Left lung (tissue), 10 donors: ENCODE measurements around the gene MST1R. TPM values are rescaled to one million over a fixed set of nuclear protein-coding genes. Genes with fewer than 3 reads are reported as not detected.

Experiments used
- ATAC-seq: fragments of 200-7000 bp; cut with Tn5 transposase; one replicate; pipeline ENCODE4 v1.9.1; 2020; ENCODE audit warnings: moderate library complexity
- DNase-seq, 4 donors: peaks; one replicate each; pipeline ENCODE4 v3.0.0-alpha.2; 2013 to 2020
- H3K27ac ChIP-seq, 2 donors: fragments of 200-600 bp; sonication (generic) in 1 of 2; one replicate each; pipeline versions ENCODE4 v1.5.0 to v1.8.0; 2020 to 2021
- H3K27me3 ChIP-seq, 2 donors: fragments of 200-600 bp; sonication (generic) in 1 of 2; one replicate each; pipeline versions ENCODE4 v1.5.0 to v1.8.0; 2020 to 2021
- H3K36me3 ChIP-seq, 2 donors: fragments of 200-600 bp; sonication (generic) in 1 of 2; one replicate each; pipeline versions ENCODE4 v1.5.0 to v1.8.0; 2020 to 2021
- H3K4me1 ChIP-seq, 2 donors: fragments of 200-600 bp; one replicate each; pipeline ENCODE4 v1.8.0; 2021
- H3K4me3 ChIP-seq, 2 donors: fragments of 200-600 bp; sonication (generic) in 1 of 2; one replicate each; pipeline versions ENCODE4 v1.5.0 to v1.8.0; 2020 to 2021; ENCODE audit warnings: mild to moderate bottlenecking in 1 of 2
- H3K9me3 ChIP-seq, 2 donors: fragments of 200-600 bp; sonication (generic) in 1 of 2; one replicate each; pipeline versions ENCODE4 v1.5.0 to v1.8.0; 2020 to 2021
- CTCF ChIP-seq, 2 donors: fragments of 200-600 bp; sonication (generic) in 1 of 2; IDR thresholded peaks; one replicate each; pipeline versions ENCODE4 v1.5.0 to v1.8.0; 2021; ENCODE audit warnings: antibody characterized with exemption in 2 of 2
- intact Hi-C, 2 donors: fragments of 100-400 bp; cut with DNase I; formaldehyde crosslinking; loops; one replicate each; pipeline versions ENCODE4 v1.11.2 to v1.14.2; 2022
- polyA plus RNA-seq, 6 donors: library from polyadenylated mRNA; unstranded; fragments of 120-200 nt; gene quantifications; one replicate each; pipeline ENCODE4 v1.2.1, GENCODE V29; 2013; ENCODE audit not compliant: insufficient read length in 6 of 6
- total RNA-seq, 2 donors: library from RNA; stranded (reverse); fragmentation: NEBNext Ultra II Directional; extraction: Animal tissue kit (Norgen Biotek cat#: 25700); gene quantifications; one replicate each; pipeline ENCODE4 v1.2.1, GENCODE V29; 2021
- donor health status: DM: no; HTN: yes; CAD: no.
- donor health status: DM: no; HTN: no; CAD: no.

MST1R gene
- total and polyA plus RNA-seq, 8 donors, result 6.0 to 54.7 (median 9.1) TPM

- H3K36me3 ChIP-seq, result no peaks in the 10 kb centered on the region
- H3K9me3 ChIP-seq, result no peaks in the 10 kb centered on the region
- peak within 1 kb of the TSS in 1 of 2 donors; percentile 29 for H3K4me3 ChIP-seq
- DNase-seq (peak in 1 of 4 donors; percentile 83), ATAC-seq (peak; percentile 16)
- TF ChIP-seq CTCF (IDR thresholded peaks at IDR 0.05), result no peak
- H3K4me1 ChIP-seq, result peaks cover 0 to 12% of the 10 kb centered on the region in 2 donors
- intact Hi-C loops, result no loop called here
- H3K27me3 ChIP-seq, result peaks cover 28 to 67% of the 10 kb centered on the region in 2 donors
- no peak within 1 kb of the TSS for H3K27ac ChIP-seq
Observed at GRCh38 chr3:49869525-49870126, 34.0 kb downstream of the MST1R start, which contains the start of gene CAMKV. TSS of gene CAMKV (minus strand) at chr3:49869906. CDS start at chr3:49862388, 7,518 bp downstream.

GRCh38 chr3:49868862-49869466 lies 34.7 kb downstream of the MST1R start:
- H3K9me3 ChIP-seq, result no peaks in the 10 kb centered on the region
- H3K36me3 ChIP-seq, result no peaks in the 10 kb centered on the region
- no peak overlapping the region for H3K27ac ChIP-seq
- TF ChIP-seq CTCF (IDR thresholded peaks at IDR 0.05), result no peak
- intact Hi-C loops, result no loop called here
- peak overlapping the region in 1 of 2 donors; percentile 29 for H3K4me3 ChIP-seq
- peaks cover 0 to 12% of the 10 kb centered on the region in 2 donors for H3K4me1 ChIP-seq
- DNase-seq, result no peak
- H3K27me3 ChIP-seq, result peaks cover 28 to 73% of the 10 kb centered on the region in 2 donors
- no peak for ATAC-seq

- peaks cover 28 to 83% of the 10 kb centered on the region in 2 donors for H3K27me3 ChIP-seq
- no peak overlapping the region for H3K27ac ChIP-seq
- no peak overlapping the region for H3K4me3 ChIP-seq
- H3K4me1 ChIP-seq, result peaks cover 0 to 12% of the 10 kb centered on the region in 2 donors
- TF ChIP-seq CTCF (IDR thresholded peaks at IDR 0.05), result no peak
- no peaks in the 10 kb centered on the region for H3K9me3 ChIP-seq
- ATAC-seq (peak; percentile 64), DNase-seq (peak in 2 of 4 donors; percentile 29 to 56)
- intact Hi-C loops, result no loop called here
- no peaks in the 10 kb centered on the region for H3K36me3 ChIP-seq
Observed at GRCh38 chr3:49867871-49868321, 35.8 kb downstream of the MST1R start.

GRCh38 chr3:49867400-49867799 lies 36.3 kb downstream of the MST1R start:
- H3K27ac ChIP-seq, result no peak overlapping the region
- H3K4me1 ChIP-seq, result peaks cover 0 to 12% of the 10 kb centered on the region in 2 donors
- no peak for DNase-seq
- intact Hi-C loops, result no loop called here
- no peaks in the 10 kb centered on the region for H3K9me3 ChIP-seq
- ATAC-seq, result no peak
- H3K4me3 ChIP-seq, result no peak overlapping the region
- TF ChIP-seq CTCF (IDR thresholded peaks at IDR 0.05), result no peak
- H3K27me3 ChIP-seq, result peaks cover 28 to 83% of the 10 kb centered on the region in 2 donors
- H3K36me3 ChIP-seq, result no peaks in the 10 kb centered on the region

- DNase-seq (no peak), ATAC-seq (no peak)
- Histone ChIP-seq H3K27ac (no peak overlapping the region), H3K4me1 (peaks cover 0 to 12% of the 10 kb centered on the region in 2 donors), H3K9me3 (no peaks in the 10 kb centered on the region), H3K4me3 (no peak overlapping the region), H3K27me3 (peaks cover 27 to 71% of the 10 kb centered on the region in 2 donors), H3K36me3 (no peaks in the 10 kb centered on the region)
- no peak for TF ChIP-seq CTCF (IDR thresholded peaks at IDR 0.05)
- intact Hi-C loops, result no loop called here
Observed at GRCh38 chr3:49865198-49865784, 38.4 kb downstream of the MST1R start.
